Liver (tissue), 9 donors: ENCODE results near the gene CIITA. TPM values are rescaled to one million over a fixed set of nuclear protein-coding genes. Genes with fewer than 3 reads are reported as not detected.

ENCODE experiments used
- DNase-seq: peaks from one replicate; pipeline ENCODE4 v3.0.0-alpha.2; 2017; ENCODE audit warnings: low spot score
- H3K27ac ChIP-seq, 2 donors: one replicate each; pipeline ENCODE4 v1.7.0; 2013; ENCODE audit warnings: inconsistent platforms in 2 of 2, low read length in 2 of 2, control low read depth in 1 of 2, low read depth in 1 of 2, mild to moderate bottlenecking in 1 of 2
- H3K27me3 ChIP-seq, 4 donors: one replicate each; pipeline versions ENCODE4 v1.6.1 to v1.7.0; 2013; ENCODE audit warnings: low read length in 3 of 4, inconsistent platforms in 1 of 4, mild to moderate bottlenecking in 1 of 4, moderate library complexity in 1 of 4; ENCODE audit not compliant: control insufficient read depth in 4 of 4, insufficient read depth in 4 of 4
- H3K36me3 ChIP-seq, 4 donors: one replicate each; pipeline versions ENCODE4 v1.6.1 to v1.7.0; 2013; ENCODE audit warnings: low read length in 3 of 4, mild to moderate bottlenecking in 3 of 4, low read depth in 1 of 4, moderate library complexity in 1 of 4; ENCODE audit not compliant: control insufficient read depth in 4 of 4, insufficient read depth in 3 of 4
- H3K4me1 ChIP-seq, 4 donors: one replicate each; pipeline versions ENCODE4 v1.6.1 to v1.7.0; 2013; ENCODE audit warnings: low read length in 3 of 4, mild to moderate bottlenecking in 3 of 4, moderate library complexity in 1 of 4; ENCODE audit not compliant: control insufficient read depth in 4 of 4, insufficient read depth in 4 of 4
- H3K4me3 ChIP-seq, 3 donors: one replicate each; pipeline versions ENCODE4 v1.6.1 to v1.7.0; 2013; ENCODE audit warnings: low read length in 3 of 3, control low read depth in 1 of 3, low read depth in 1 of 3, mild to moderate bottlenecking in 1 of 3
- H3K9ac ChIP-seq, 2 donors: one replicate each; pipeline ENCODE4 v1.7.0; 2013; ENCODE audit warnings: low read length in 2 of 2, mild to moderate bottlenecking in 2 of 2, moderate library complexity in 2 of 2, control low read depth in 1 of 2, low read depth in 1 of 2
- H3K9me3 ChIP-seq, 4 donors: one replicate each; pipeline versions ENCODE4 v1.6.1 to v1.7.0; 2013; ENCODE audit warnings: low read length in 3 of 4; ENCODE audit not compliant: control insufficient read depth in 4 of 4
- ATF3 ChIP-seq: IDR thresholded peaks from 2 replicates; pipeline ENCODE4 v1.6.1; 2016; ENCODE audit warnings: antibody characterized with exemption
- EGR1 ChIP-seq, 2 donors: IDR thresholded peaks; 2 replicates each; pipeline ENCODE4 v1.6.1; 2016 to 2018; ENCODE audit warnings: antibody characterized with exemption in 2 of 2, low read depth in 2 of 2
- FOXA1 ChIP-seq: IDR thresholded peaks from 2 replicates; pipeline ENCODE4 v1.6.1; 2016; ENCODE audit warnings: antibody characterized with exemption
- FOXA2 ChIP-seq: IDR thresholded peaks from 2 replicates; pipeline ENCODE4 v1.6.1; 2016; ENCODE audit warnings: antibody characterized with exemption
- GABPA ChIP-seq, 2 donors: IDR thresholded peaks in 1 of 2; conservative IDR thresholded peaks in 1 of 2; 2 replicates each; pipeline ENCODE4 v1.6.1; 2016; ENCODE audit warnings: antibody characterized with exemption in 2 of 2, mild to moderate bottlenecking in 1 of 2, moderate library complexity in 1 of 2
- HNF4G ChIP-seq: IDR thresholded peaks from 2 replicates; pipeline ENCODE4 v1.6.1; 2016; ENCODE audit warnings: antibody characterized with exemption
- JUND ChIP-seq, 2 donors: IDR thresholded peaks; 2 replicates each; pipeline ENCODE4 v1.6.1; 2016; ENCODE audit warnings: antibody characterized with exemption in 2 of 2
- NR2F2 ChIP-seq: IDR thresholded peaks from 2 replicates; pipeline ENCODE4 v1.6.1; 2016; ENCODE audit warnings: antibody characterized with exemption
- RAD21 ChIP-seq, 2 donors: IDR thresholded peaks; 2 replicates each; pipeline ENCODE4 v1.6.1; 2016; ENCODE audit warnings: antibody characterized with exemption in 2 of 2, mild to moderate bottlenecking in 2 of 2
- REST ChIP-seq: IDR thresholded peaks from 2 replicates; pipeline ENCODE4 v1.6.1; 2016; ENCODE audit warnings: antibody characterized with exemption, mild to moderate bottlenecking
- RXRA ChIP-seq, 2 donors: IDR thresholded peaks; 2 replicates each; pipeline ENCODE4 v1.6.1; 2017 to 2018; ENCODE audit warnings: antibody characterized with exemption in 2 of 2, mild to moderate bottlenecking in 1 of 2
- SP1 ChIP-seq: IDR thresholded peaks from 2 replicates; pipeline ENCODE4 v1.6.1; 2018; ENCODE audit warnings: antibody characterized with exemption, mild to moderate bottlenecking
- TAF1 ChIP-seq: conservative IDR thresholded peaks from 2 replicates; pipeline ENCODE4 v1.6.1; 2016; ENCODE audit warnings: antibody characterized with exemption, mild to moderate bottlenecking
- YY1 ChIP-seq: IDR thresholded peaks from 2 replicates; pipeline ENCODE4 v1.6.1; 2016; ENCODE audit warnings: antibody characterized with exemption, mild to moderate bottlenecking
- WGBS: extraction: QIAGEN DNeasy Blood & Tissue Kit; methylation state at CpG from one replicate; pipeline ENCODE4 v1.1.7; 2013; 5-methylcytosine and 5-hydroxymethylcytosine counted together
- polyA plus RNA-seq, 2 donors: library from polyadenylated mRNA; stranded (reverse) in 1 of 2; unstranded in 1 of 2; fragments of 200-250 nt in 1 of 2; fragments of >200 nt in 1 of 2; fragmentation: Nextera tagmentation in 1 of 2; extraction: Ambion mirVana in 1 of 2; gene quantifications; one replicate each; pipeline versions ENCODE4 v1.2.1 to v1.2.3, GENCODE V29; 2013 to 2015
- total RNA-seq, 2 donors: library from RNA; depleted of rRNA; stranded (reverse); fragments of >200 nt; gene quantifications; one replicate each; pipeline ENCODE4 v1.2.3, GENCODE V29; 2014
- TF ChIP-seq, protein P1 (sequence below): fragments of 150-350 bp; IDR thresholded peaks from 2 replicates; pipeline ENCODE4 v1.5.1; 2017; ENCODE audit warnings: improper control_type of control experiment, low read depth, low read length; ENCODE audit not compliant: missing input control
- TF ChIP-seq, protein P2 (sequence below): IDR thresholded peaks from 2 replicates; pipeline ENCODE4 v1.6.1; 2016; ENCODE audit warnings: antibody characterized with exemption
- donor health status: healthy.
- donor health status: healthy.
- donor health status: healthy.
- donor health status: healthy.
- donor health status: healthy.

The CIITA gene
- total and polyA plus RNA-seq, 4 donors = 1.6 to 4.2 (median 2.2) TPM

DNA sequence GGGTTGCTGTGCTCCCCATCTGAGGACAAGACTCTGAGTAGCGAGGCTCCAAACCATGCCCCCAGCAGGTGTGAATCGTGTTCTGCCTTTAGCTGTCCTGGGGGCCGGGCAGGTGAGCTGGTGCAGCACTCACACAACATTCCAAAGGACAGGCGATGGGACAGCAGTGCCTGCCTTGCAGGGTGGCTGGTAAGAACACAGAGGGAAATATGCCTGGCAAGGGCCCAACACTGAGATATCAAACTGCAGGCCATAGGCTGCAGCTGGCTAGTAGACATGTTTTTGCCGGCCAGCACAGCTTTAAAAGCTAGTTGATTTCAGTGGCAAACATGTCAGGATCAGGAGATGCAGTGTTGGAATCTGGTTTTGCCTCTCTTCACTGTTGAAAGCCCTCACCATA lies 91.0 kb downstream of the CIITA start:
- Histone ChIP-seq H3K9me3 (no peaks in the 10 kb centered on the region), H3K9ac (no peak overlapping the region), H3K27ac (no peak overlapping the region), H3K36me3 (peaks cover 2 to 21% (median 12%) of the 10 kb centered on the region in 4 donors), H3K27me3 (no peaks in the 10 kb centered on the region), H3K4me1 (peaks cover 2 to 14% (median 12%) of the 10 kb centered on the region in 4 donors), H3K4me3 (no peak overlapping the region)
- DNase-seq = no peak
- 90% methylated on average over 5 of the region's 5 CpGs for WGBS
- TF ChIP-seq NR2F2 (no peak), ATF3 (no peak), HNF4G (no peak), SP1 (no peak), FOXA1 (no peak), GABPA (IDR thresholded peaks at IDR 0.05 in 1 of 2, conservative IDR thresholded peaks at IDR 0.05 in 1 of 2) (no peak), REST (no peak), RXRA (IDR thresholded peaks at IDR 0.05) (no peak), YY1 (no peak), RAD21 (IDR thresholded peaks at IDR 0.05) (no peak)
- TF ChIP-seq, protein P1, sequence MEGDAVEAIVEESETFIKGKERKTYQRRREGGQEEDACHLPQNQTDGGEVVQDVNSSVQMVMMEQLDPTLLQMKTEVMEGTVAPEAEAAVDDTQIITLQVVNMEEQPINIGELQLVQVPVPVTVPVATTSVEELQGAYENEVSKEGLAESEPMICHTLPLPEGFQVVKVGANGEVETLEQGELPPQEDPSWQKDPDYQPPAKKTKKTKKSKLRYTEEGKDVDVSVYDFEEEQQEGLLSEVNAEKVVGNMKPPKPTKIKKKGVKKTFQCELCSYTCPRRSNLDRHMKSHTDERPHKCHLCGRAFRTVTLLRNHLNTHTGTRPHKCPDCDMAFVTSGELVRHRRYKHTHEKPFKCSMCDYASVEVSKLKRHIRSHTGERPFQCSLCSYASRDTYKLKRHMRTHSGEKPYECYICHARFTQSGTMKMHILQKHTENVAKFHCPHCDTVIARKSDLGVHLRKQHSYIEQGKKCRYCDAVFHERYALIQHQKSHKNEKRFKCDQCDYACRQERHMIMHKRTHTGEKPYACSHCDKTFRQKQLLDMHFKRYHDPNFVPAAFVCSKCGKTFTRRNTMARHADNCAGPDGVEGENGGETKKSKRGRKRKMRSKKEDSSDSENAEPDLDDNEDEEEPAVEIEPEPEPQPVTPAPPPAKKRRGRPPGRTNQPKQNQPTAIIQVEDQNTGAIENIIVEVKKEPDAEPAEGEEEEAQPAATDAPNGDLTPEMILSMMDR = no peak
- TF ChIP-seq, protein P2, sequence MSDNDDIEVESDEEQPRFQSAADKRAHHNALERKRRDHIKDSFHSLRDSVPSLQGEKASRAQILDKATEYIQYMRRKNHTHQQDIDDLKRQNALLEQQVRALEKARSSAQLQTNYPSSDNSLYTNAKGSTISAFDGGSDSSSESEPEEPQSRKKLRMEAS = no peak

DNA sequence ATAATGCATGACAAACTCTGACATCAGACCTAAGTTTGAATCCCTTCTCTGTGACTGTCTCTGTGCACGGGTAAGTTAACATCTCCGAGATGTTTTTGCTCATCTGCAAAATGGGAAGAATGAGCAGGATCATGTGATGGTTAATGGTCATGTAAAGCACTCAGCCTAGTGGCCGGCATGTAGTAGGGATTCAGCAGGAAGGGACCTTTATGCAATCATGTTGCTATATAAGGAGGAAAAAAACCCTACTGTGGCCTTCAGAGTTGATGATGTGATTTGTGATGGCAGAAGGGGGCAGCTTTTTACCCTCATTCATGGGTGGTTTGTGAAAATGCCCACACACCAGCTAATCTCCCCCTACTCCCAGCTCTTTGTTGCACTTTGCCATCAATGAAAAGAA lies 91.5 kb downstream of the CIITA start:
- no peak for DNase-seq
- H3K36me3 ChIP-seq = peaks cover 6 to 19% (median 9%) of the 10 kb centered on the region in 4 donors
- H3K4me3 ChIP-seq = no peak overlapping the region
- H3K9me3 ChIP-seq = no peaks in the 10 kb centered on the region
- no peak overlapping the region for H3K27ac ChIP-seq
- H3K9ac ChIP-seq = no peak overlapping the region
- peaks cover 2 to 14% (median 12%) of the 10 kb centered on the region in 4 donors for H3K4me1 ChIP-seq
- WGBS = 88% methylated on average over 3 of the region's 3 CpGs
- TF ChIP-seq TAF1 (no peak), RXRA (IDR thresholded peaks at IDR 0.05) (no peak), HNF4G (no peak), JUND (IDR thresholded peaks at IDR 0.05) (no peak), REST (no peak), FOXA2 (no peak), EGR1 (IDR thresholded peaks at IDR 0.05; ENCODE audit: low read depth in 2 of 2) (no peak)
- TF ChIP-seq, protein P1 = no peak
- no peaks in the 10 kb centered on the region for H3K27me3 ChIP-seq
